ENCODE data around the gene CAMKMT.

GRCh38 chr2:44602446-44602845 is 240.7 kb downstream of the CAMKMT start:
- TF ChIP-seq EZH2phosphoT487 (IDR thresholded peaks at IDR 0.05; ENCODE audit: low read length) (no peak), CTCF (IDR thresholded peaks at IDR 0.05; ENCODE audit: low read length) (no peak), EZH2 (optimal IDR thresholded peaks at IDR 0.05; ENCODE audit: low read depth, low read length) (no peak)
